DOHH2 (cell line): ENCODE measurements around the gene CARD11.
A peak's percentile ranks its signal among the peaks of the same experiment; 100 is the strongest.

Source experiments
- H3F3A ChIP-seq: fragments of 200-600 bp; sonication (generic), shearing (Covaris generic); 2 replicates; pipeline ENCODE4 v1.6.0; 2016; ENCODE audit warnings: antibody characterized with exemption, mild to moderate bottlenecking; ENCODE audit not compliant: control insufficient read depth, insufficient read depth
- H3K27ac ChIP-seq: fragments of 200-600 bp; sonication (generic); 2 replicates; pipeline ENCODE4 v1.5.1; 2014; ENCODE audit warnings: low read depth, mild to moderate bottlenecking, low read length, moderate library complexity
- H3K27me3 ChIP-seq: fragments of 200-600 bp; sonication (generic); 2 replicates; pipeline ENCODE4 v1.6.1; 2014; ENCODE audit warnings: mild to moderate bottlenecking, low read length, mixed read lengths; ENCODE audit not compliant: control insufficient read depth
- H3K36me3 ChIP-seq: fragments of 200-600 bp; sonication (generic); 2 replicates; pipeline ENCODE4 v1.6.1; 2014; ENCODE audit warnings: mild to moderate bottlenecking, low read length, moderate library complexity, mixed read lengths; ENCODE audit not compliant: control insufficient read depth
- H3K4me1 ChIP-seq: fragments of 200-600 bp; sonication (generic); 2 replicates; pipeline ENCODE4 v1.6.1; 2014; ENCODE audit warnings: mild to moderate bottlenecking, low read length, mixed read lengths; ENCODE audit not compliant: control insufficient read depth
- H3K4me2 ChIP-seq: fragments of 200-600 bp; sonication (generic); 2 replicates; pipeline ENCODE4 v1.6.0; 2014; ENCODE audit warnings: mild to moderate bottlenecking, low read length, moderate library complexity
- H3K4me3 ChIP-seq: fragments of 200-600 bp; sonication (generic); 2 replicates; pipeline ENCODE4 v1.5.1; 2014; ENCODE audit warnings: mild to moderate bottlenecking, low read length, mixed read lengths
- H3K79me2 ChIP-seq: fragments of 200-600 bp; sonication (generic); 2 replicates; pipeline ENCODE4 v1.6.1; 2014; ENCODE audit warnings: mild to moderate bottlenecking, low read length, mixed read lengths; ENCODE audit not compliant: control insufficient read depth
- H3K9me2 ChIP-seq: fragments of 200-600 bp; sonication (generic); replicated peaks from 2 replicates; pipeline ENCODE4 v1.6.1; 2014; ENCODE audit warnings: mild to moderate bottlenecking, low read length, mixed read lengths; ENCODE audit not compliant: control insufficient read depth
- H3K9me3 ChIP-seq: fragments of 200-600 bp; sonication (generic); 2 replicates; pipeline ENCODE4 v1.6.1; 2014; ENCODE audit warnings: antibody characterized with exemption, low read length, mixed read lengths; ENCODE audit not compliant: control insufficient read depth, insufficient read depth
- H4K20me1 ChIP-seq: fragments of 200-600 bp; sonication (generic); 2 replicates; pipeline ENCODE4 v1.6.0; 2014; ENCODE audit warnings: low read depth, mild to moderate bottlenecking, antibody characterized with exemption, low read length, moderate library complexity; ENCODE audit not compliant: control insufficient read depth, insufficient read depth
- EZH2phosphoT487 ChIP-seq: fragments of 200-600 bp; sonication (generic); IDR thresholded peaks from 2 replicates; pipeline ENCODE4 v1.6.1; 2017; ENCODE audit warnings: borderline replicate concordance, mild to moderate bottlenecking, antibody characterized with exemption, low read length, moderate library complexity, mixed read lengths
- TF ChIP-seq, protein P1 (sequence below): fragments of 200-600 bp; sonication (generic); IDR thresholded peaks from one replicate; pipeline ENCODE4 v1.5.1; 2014; ENCODE audit warnings: antibody characterized with exemption, mild to moderate bottlenecking, low read depth, low read length; ENCODE audit not compliant: poor library complexity, severe bottlenecking

Gene CARD11

DNA sequence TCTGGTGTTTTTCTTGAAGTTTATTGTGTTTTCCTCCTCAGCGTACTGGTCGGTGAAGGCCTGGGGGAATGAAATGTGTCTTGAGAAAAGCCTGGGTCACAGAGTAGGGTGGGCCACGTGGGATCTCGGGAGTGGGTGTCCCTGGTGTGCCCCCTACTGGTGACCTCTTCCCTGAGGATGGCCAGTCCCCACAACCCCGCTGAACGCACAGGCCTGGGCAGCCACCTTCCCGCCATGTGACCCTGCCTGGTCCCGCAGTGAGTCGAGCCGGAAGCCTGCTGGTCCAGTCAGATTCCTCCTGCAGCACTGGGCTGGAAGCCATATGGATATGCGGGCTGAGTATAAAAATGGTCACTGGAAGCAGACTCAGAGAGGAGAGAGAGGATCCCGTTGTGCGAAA, 146.6 kb downstream of the CARD11 start:
- H3K36me3 ChIP-seq: no peaks in the 10 kb centered on the region
- H3K9me3 ChIP-seq: no peaks in the 10 kb centered on the region
- H3F3A ChIP-seq: peaks cover 25% of the 10 kb centered on the region
- no peaks in the 10 kb centered on the region for H3K79me2 ChIP-seq
- H3K27ac ChIP-seq: no peak overlapping the region
- H3K4me3 ChIP-seq: no peak overlapping the region
- H3K9me2 ChIP-seq: no peaks in the 10 kb centered on the region
- no peaks in the 10 kb centered on the region for H3K27me3 ChIP-seq
- TF ChIP-seq, protein P1, sequence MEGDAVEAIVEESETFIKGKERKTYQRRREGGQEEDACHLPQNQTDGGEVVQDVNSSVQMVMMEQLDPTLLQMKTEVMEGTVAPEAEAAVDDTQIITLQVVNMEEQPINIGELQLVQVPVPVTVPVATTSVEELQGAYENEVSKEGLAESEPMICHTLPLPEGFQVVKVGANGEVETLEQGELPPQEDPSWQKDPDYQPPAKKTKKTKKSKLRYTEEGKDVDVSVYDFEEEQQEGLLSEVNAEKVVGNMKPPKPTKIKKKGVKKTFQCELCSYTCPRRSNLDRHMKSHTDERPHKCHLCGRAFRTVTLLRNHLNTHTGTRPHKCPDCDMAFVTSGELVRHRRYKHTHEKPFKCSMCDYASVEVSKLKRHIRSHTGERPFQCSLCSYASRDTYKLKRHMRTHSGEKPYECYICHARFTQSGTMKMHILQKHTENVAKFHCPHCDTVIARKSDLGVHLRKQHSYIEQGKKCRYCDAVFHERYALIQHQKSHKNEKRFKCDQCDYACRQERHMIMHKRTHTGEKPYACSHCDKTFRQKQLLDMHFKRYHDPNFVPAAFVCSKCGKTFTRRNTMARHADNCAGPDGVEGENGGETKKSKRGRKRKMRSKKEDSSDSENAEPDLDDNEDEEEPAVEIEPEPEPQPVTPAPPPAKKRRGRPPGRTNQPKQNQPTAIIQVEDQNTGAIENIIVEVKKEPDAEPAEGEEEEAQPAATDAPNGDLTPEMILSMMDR: peak; percentile 68
- no peak for TF ChIP-seq EZH2phosphoT487
- no peaks in the 10 kb centered on the region for H4K20me1 ChIP-seq
- peaks cover 41% of the 10 kb centered on the region for H3K4me1 ChIP-seq
- no peak overlapping the region for H3K4me2 ChIP-seq

DNA sequence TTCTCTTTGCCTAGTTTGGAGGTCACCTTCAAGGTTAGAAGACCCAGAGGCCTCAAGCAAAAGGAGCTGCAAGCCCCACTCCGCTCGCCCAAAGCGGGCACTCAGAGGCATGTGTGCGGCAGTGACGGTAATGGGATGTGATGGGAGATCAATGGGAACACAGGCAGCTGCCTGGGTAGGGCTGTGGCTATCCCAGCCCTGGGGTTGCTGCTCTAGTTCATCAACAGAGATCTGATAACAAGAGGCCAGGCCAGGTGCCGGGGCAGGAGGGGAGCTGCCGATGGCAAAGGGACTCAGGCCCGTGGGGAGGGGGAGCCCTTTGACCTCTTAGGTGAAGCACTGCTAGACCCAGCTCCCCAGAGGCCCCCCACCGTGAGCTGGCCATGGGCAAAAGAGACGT, 147.5 kb downstream of the CARD11 start:
- H3K4me2 ChIP-seq: no peak overlapping the region
- no peak overlapping the region for H3K4me3 ChIP-seq
- H3K9me2 ChIP-seq: no peaks in the 10 kb centered on the region
- no peaks in the 10 kb centered on the region for H4K20me1 ChIP-seq
- peaks cover 42% of the 10 kb centered on the region for H3K4me1 ChIP-seq
- H3K27me3 ChIP-seq: no peaks in the 10 kb centered on the region
- no peak overlapping the region for H3K27ac ChIP-seq
- H3K36me3 ChIP-seq: no peaks in the 10 kb centered on the region
- peaks cover 25% of the 10 kb centered on the region for H3F3A ChIP-seq
- TF ChIP-seq, protein P1: no peak
- TF ChIP-seq EZH2phosphoT487: no peak
- H3K9me3 ChIP-seq: no peaks in the 10 kb centered on the region
- no peaks in the 10 kb centered on the region for H3K79me2 ChIP-seq

DNA sequence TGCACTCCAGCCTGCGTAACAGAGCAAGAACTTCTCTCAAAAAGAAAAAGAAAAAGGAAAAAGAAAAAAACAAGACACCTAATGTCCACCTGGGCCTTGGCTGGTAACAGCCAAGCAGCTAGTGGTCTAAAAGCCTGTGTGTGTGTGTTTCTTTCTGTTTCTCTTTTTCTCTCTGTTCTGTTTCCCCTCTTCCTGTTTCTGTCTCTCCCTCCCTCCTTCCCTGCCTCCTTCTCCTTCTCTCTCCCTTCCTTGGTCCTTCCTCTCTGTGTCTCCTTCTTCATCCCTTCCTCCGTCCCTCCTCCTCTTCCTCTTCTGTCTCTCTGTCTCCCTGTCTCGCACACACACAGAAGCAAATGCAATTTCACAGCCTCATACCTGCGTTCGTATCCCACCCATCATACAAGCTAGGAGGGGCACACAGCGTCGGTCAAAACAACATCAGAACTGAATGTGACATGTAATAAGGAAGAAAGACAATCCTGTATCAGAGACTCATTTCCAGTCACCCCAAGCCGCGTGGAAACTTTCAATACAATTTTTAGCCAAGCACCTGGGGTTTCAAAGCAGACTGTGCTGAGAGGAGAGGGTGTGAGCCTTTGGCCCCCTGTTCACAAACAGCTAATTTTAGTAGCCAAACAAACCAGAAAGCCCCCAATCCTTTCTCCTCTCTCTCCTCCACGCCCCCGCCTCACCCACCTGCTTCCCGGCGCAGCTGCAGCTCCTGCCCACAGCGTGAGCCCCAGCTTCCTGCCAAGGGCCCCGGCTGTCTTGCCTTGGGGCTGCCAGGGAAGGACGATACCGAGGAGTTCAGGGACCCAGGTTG, 149.3 kb downstream of the CARD11 start:
- H4K20me1 ChIP-seq: no peaks in the 10 kb centered on the region
- H3K4me1 ChIP-seq: peaks cover 58% of the 10 kb centered on the region
- H3K9me3 ChIP-seq: no peaks in the 10 kb centered on the region
- H3K9me2 ChIP-seq: no peaks in the 10 kb centered on the region
- H3K4me3 ChIP-seq: peak overlapping the region; percentile 73
- H3K27ac ChIP-seq: peak overlapping the region; percentile 95
- H3K27me3 ChIP-seq: no peaks in the 10 kb centered on the region
- H3K36me3 ChIP-seq: no peaks in the 10 kb centered on the region
- H3F3A ChIP-seq: peaks cover 22% of the 10 kb centered on the region
- peak overlapping the region; percentile 91 for H3K4me2 ChIP-seq
- no peaks in the 10 kb centered on the region for H3K79me2 ChIP-seq
- TF ChIP-seq, protein P1: no peak
- TF ChIP-seq EZH2phosphoT487: no peak
